HepG2 (cell line): ENCODE data around the gene CLDN9. TPM values are rescaled to one million over a fixed set of nuclear protein-coding genes. Genes with fewer than 3 reads are reported as not detected.

Experiments
- AFF4 ChIP-seq: sonication (generic); formaldehyde crosslinking; IDR thresholded peaks from 2 replicates; pipeline ENCODE4 v1.4.0; 2020; ENCODE audit warnings: missing genetic modification reagents
- ATF3 ChIP-seq: sonication (generic); formaldehyde crosslinking; IDR thresholded peaks from 2 replicates; pipeline ENCODE4 v1.4.0; 2020; ENCODE audit warnings: missing genetic modification reagents
- BCL3 ChIP-seq: sonication (generic); formaldehyde crosslinking; IDR thresholded peaks from 2 replicates; pipeline ENCODE4 v1.5.1; 2020; ENCODE audit warnings: mild to moderate bottlenecking, missing genetic modification reagents, moderate library complexity
- IRF1 ChIP-seq: sonication (generic); formaldehyde crosslinking; IDR thresholded peaks from 2 replicates; pipeline ENCODE4 v1.4.0; 2020; ENCODE audit warnings: low read depth, mild to moderate bottlenecking, missing genetic modification reagents
- PHB2 ChIP-seq: fragments of 450-650 bp; IDR thresholded peaks from 2 replicates; pipeline ENCODE4 v1.6.1; 2018; ENCODE audit not compliant: partially characterized antibody
- POGK ChIP-seq: sonication (generic); formaldehyde crosslinking; conservative IDR thresholded peaks from 2 replicates; pipeline ENCODE4 v1.8.0; 2022; ENCODE audit warnings: mild to moderate bottlenecking, moderate library complexity, missing genetic modification reagents
- RBM22 ChIP-seq: fragments of 200-400 bp; formaldehyde crosslinking; optimal IDR thresholded peaks from 2 replicates; pipeline ENCODE3; 2017; ENCODE audit warnings: mild to moderate bottlenecking, low read length, moderate library complexity
- SMARCE1 ChIP-seq: fragments of 450-650 bp; IDR thresholded peaks from 2 replicates; pipeline ENCODE4 v1.6.1; 2017; ENCODE audit warnings: borderline replicate concordance
- SOX6 ChIP-seq, 2 experiments: fragments of 450-650 bp in 1 of 2; sonication (generic) in 1 of 2; formaldehyde crosslinking in 1 of 2; IDR thresholded peaks; 2 replicates each; pipeline versions ENCODE4 v1.4.0 to v1.6.1; 2017 to 2020; ENCODE audit warnings: antibody characterized with exemption in 1 of 2, mild to moderate bottlenecking in 1 of 2, missing genetic modification reagents in 1 of 2
- SP5 ChIP-seq: IDR thresholded peaks from 2 replicates; pipeline ENCODE4 v1.6.1; 2016; ENCODE audit warnings: low read depth, borderline replicate concordance
- SRY ChIP-seq: sonication (generic); formaldehyde crosslinking; IDR thresholded peaks from 2 replicates; pipeline ENCODE4 v1.8.0; 2022; ENCODE audit warnings: mild to moderate bottlenecking, missing genetic modification reagents
- SYNCRIP ChIP-seq: fragments of 200-400 bp; formaldehyde crosslinking; IDR thresholded peaks from 2 replicates; pipeline ENCODE4 v1.6.1; 2018; ENCODE audit warnings: mild to moderate bottlenecking, low read depth, low read length; ENCODE audit not compliant: insufficient read depth
- YEATS4 ChIP-seq: sonication (generic); formaldehyde crosslinking; IDR thresholded peaks from 2 replicates; pipeline ENCODE4 v1.4.0; 2020; ENCODE audit warnings: missing genetic modification reagents, borderline replicate concordance
- ZBTB25 ChIP-seq: IDR thresholded peaks from 2 replicates; pipeline ENCODE4 v1.6.1; 2018; ENCODE audit warnings: missing genetic modification reagents
- ZNF256 ChIP-seq: sonication (generic); formaldehyde crosslinking; conservative IDR thresholded peaks from 2 replicates; pipeline ENCODE4 v1.4.0; 2020; ENCODE audit warnings: missing genetic modification reagents
- ZNF292 ChIP-seq: sonication (generic); formaldehyde crosslinking; IDR thresholded peaks from 2 replicates; pipeline ENCODE4 v1.8.1; 2022; ENCODE audit warnings: mild to moderate bottlenecking, low read depth, missing genetic modification reagents, borderline replicate concordance
- ZNF670 ChIP-seq: sonication (generic); formaldehyde crosslinking; IDR thresholded peaks from 2 replicates; pipeline ENCODE4 v1.8.0; 2022; ENCODE audit warnings: mild to moderate bottlenecking, missing genetic modification reagents, borderline replicate concordance
- ZNF7 ChIP-seq: IDR thresholded peaks from 2 replicates; pipeline ENCODE4 v1.6.1; 2016; ENCODE audit warnings: missing biosample characterization, missing genetic modification reagents
- polyA plus RNA-seq, 8 experiments: library from polyadenylated mRNA; depleted of rRNA in 3 of 8; stranded (reverse) in 7 of 8; unstranded in 1 of 8; fragments of >200 nt; fragmentation: Illumina TruSeq in 4 of 8; extraction: Trizol in 4 of 8; gene quantifications; 2 replicates each; pipeline versions ENCODE4 v1.2.1 to v1.2.3, GENCODE V29; 2011 to 2016; ENCODE audit warnings: low read depth in 4 of 8, missing spikeins in 1 of 8, mixed read lengths in 1 of 8; ENCODE audit not compliant: insufficient read depth in 1 of 8
- total RNA-seq, 5 experiments: library from RNA; depleted of rRNA; stranded (reverse); fragments of >200 nt; fragmentation: Illumina TruSeq; extraction: Trizol; gene quantifications; 2 replicates each; pipeline ENCODE4 v1.2.3, GENCODE V29; 2016; ENCODE audit warnings: low read depth in 1 of 5

The CLDN9 gene
- total and polyA plus RNA-seq, 2 of the 13 experiments (the other 11 are each of a cell fraction or from before 2014, with no cell fraction given) = 0.15 to 0.26 TPM

GRCh38 chr16:2980227-2981176 lies 32.2 kb upstream of the CLDN9 start, which contains the start of gene PKMYT1 (continued):
- peak; percentile 83; the same call in 1 of the 2 replicates for TF ChIP-seq BCL3
- TF ChIP-seq SP5 (CRISPR knock-in tag) = no peak
- no peak for TF ChIP-seq AFF4
- TF ChIP-seq ZNF7 (CRISPR knock-in tag) = no peak
- no peak for TF ChIP-seq SMARCE1
- TF ChIP-seq SRY = 0 out of 2 replicates have a peak, but pooled peaks have one; percentile 53
- no peak for TF ChIP-seq SOX6 (IDR thresholded peaks at IDR 0.05)
- TF ChIP-seq SOX6 (CRISPR knock-in tag; IDR thresholded peaks at IDR 0.05) = no peak; the same call in 1 of the 2 replicates
- TF ChIP-seq ZNF670 = peak; percentile 94; the same call in 1 of the 2 replicates
- TF ChIP-seq ZNF292 (CRISPR knock-in tag) = no peak
- no peak for TF ChIP-seq SYNCRIP
- TF ChIP-seq IRF1 = no peak
- 0 out of 2 replicates have a peak, but pooled peaks have one; percentile 50 for TF ChIP-seq ZNF256 (CRISPR knock-in tag)
- TF ChIP-seq RBM22 = peak; percentile 66
- TF ChIP-seq YEATS4 (CRISPR knock-in tag) = peak; percentile 82
- TF ChIP-seq PHB2 = no peak
- TF ChIP-seq ZBTB25 = no peak
- TF ChIP-seq POGK (CRISPR knock-in tag) = 0 out of 2 replicates have a peak, but pooled peaks have one; percentile 52
- peak; percentile 7; the same call in 1 of the 2 replicates for TF ChIP-seq ATF3 (CRISPR knock-in tag)
